ENCODE measurements around the gene PREPL.

DNA sequence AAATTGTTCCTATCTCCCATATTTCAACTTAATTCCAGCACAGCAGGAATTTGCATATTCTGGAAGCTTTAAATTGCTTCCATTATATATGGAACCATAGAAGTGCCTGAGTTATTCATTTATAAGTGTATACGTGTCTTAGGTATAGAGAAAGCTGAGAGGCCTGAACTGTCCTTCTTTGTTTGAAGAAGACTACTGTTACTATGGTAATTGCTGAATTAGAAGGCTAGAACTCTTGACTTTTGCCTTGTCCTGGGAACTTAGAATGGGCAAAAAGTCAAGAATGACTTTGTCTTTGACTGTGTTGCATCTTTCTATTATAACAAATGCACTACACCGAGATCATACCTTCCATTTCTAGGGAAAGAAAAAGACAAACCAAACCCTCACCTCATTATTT, 16.2 kb upstream of the PREPL start:
- TF ChIP-seq, protein P1, sequence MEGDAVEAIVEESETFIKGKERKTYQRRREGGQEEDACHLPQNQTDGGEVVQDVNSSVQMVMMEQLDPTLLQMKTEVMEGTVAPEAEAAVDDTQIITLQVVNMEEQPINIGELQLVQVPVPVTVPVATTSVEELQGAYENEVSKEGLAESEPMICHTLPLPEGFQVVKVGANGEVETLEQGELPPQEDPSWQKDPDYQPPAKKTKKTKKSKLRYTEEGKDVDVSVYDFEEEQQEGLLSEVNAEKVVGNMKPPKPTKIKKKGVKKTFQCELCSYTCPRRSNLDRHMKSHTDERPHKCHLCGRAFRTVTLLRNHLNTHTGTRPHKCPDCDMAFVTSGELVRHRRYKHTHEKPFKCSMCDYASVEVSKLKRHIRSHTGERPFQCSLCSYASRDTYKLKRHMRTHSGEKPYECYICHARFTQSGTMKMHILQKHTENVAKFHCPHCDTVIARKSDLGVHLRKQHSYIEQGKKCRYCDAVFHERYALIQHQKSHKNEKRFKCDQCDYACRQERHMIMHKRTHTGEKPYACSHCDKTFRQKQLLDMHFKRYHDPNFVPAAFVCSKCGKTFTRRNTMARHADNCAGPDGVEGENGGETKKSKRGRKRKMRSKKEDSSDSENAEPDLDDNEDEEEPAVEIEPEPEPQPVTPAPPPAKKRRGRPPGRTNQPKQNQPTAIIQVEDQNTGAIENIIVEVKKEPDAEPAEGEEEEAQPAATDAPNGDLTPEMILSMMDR (IDR thresholded peaks at IDR 0.05): no peak
- no peak for TF ChIP-seq POLR2AphosphoS5 (IDR thresholded peaks at IDR 0.05)
- no peak for TF ChIP-seq EP300 (IDR thresholded peaks at IDR 0.05; ENCODE audit: low read depth)
- no peak for TF ChIP-seq POLR2A (IDR thresholded peaks at IDR 0.05)
